ENCODE measurements around the gene AGPAT2. TPM values are rescaled to one million over a fixed set of nuclear protein-coding genes. Genes with fewer than 3 reads are reported as not detected.
A peak's percentile ranks its signal among the peaks of the same experiment; 100 is the strongest.

AGPAT2 gene
- total and polyA plus RNA-seq, 9 donors = 11.3 to 22.2 (median 14.5) TPM

DNA sequence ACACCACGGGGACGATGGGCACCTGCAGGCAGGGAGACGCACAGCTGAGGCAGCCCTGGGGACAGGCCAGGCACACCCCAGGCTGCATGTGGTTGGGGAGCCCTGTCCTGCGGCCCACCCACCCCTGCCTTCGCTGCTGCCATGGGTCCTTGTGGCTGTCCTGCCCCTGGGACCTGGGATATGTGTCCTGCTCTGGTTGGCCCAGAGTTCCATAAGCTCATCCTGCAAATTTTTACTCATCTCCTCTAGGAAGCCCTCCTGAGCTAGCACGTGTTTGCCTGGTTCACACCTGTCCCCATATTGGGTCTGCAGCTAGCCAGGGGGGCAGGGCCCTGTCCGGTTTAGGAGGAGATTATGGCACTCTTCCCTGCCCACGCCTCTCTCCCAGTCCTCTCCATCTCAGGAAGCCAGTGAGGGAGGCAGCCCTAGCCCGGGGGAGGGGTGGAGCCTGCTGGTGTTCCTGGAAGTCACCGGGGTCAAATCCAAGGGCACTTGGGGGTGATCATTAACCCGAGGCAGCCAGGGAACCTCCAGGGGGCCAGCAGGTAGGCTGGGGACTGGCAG lies 12.4 kb downstream of the AGPAT2 start:
- Histone ChIP-seq H3K27me3 (ENCODE audit: control insufficient read depth, insufficient read depth, low read length) (no peaks in the 10 kb centered on the region), H3K36me3 (ENCODE audit: control insufficient read depth, insufficient read depth, low read length) (peaks cover 22% of the 10 kb centered on the region), H3K9me3 (replicated peaks; ENCODE audit: control insufficient read depth, low read depth, low read length) (no peaks in the 10 kb centered on the region), H3K27ac (ENCODE audit: low read length) (no peak overlapping the region), H3K4me3 (ENCODE audit: low read length) (no peak overlapping the region), H3K4me1 (ENCODE audit: control insufficient read depth, insufficient read depth, low read length) (peaks cover 13% of the 10 kb centered on the region)
- no peak for DNase-seq
- 64% methylated on average over 8 of the region's 11 CpGs for WGBS (ENCODE audit: insufficient coverage)

DNA sequence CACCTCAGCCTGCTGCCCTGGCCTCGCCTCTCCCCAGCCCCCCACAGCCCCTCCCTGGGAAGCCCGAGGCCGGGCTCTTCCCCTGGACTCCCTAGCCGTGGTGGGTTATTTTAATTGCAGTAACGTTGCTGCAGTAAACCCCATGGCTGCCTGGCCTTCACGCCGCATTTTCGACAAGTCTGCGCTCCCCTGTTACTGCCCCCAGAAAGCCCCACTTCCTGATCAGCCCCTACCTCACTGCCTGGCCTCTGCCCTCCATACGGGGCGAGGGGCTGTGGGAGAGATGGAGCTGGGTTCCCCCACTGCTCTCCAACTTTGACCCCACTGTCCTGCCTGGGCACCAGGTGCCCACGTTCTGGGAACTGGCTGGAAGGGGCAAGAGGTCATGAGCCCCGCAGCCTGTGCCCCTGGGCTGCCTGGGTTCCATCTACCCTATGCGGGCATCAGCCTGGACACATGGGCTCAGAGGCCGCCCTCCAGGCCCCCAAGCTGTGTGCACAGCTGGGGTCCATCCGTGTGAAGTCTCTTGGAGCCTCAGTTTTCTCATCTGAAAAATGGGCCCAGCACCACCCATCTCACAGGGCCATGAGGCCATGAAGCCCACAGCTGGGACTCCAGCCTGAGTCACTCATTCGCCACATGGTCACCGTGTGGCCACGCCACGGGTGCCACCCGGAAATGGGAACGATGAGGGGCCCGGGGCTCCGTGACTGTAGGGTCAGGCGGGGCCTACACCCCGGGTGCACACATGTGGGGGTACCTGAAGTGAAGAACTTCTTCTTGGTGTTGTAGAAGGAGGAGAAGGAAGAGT lies 13.1 kb downstream of the AGPAT2 start:
- 65% methylated on average over 19 of the region's 26 CpGs for WGBS (ENCODE audit: insufficient coverage)

DNA sequence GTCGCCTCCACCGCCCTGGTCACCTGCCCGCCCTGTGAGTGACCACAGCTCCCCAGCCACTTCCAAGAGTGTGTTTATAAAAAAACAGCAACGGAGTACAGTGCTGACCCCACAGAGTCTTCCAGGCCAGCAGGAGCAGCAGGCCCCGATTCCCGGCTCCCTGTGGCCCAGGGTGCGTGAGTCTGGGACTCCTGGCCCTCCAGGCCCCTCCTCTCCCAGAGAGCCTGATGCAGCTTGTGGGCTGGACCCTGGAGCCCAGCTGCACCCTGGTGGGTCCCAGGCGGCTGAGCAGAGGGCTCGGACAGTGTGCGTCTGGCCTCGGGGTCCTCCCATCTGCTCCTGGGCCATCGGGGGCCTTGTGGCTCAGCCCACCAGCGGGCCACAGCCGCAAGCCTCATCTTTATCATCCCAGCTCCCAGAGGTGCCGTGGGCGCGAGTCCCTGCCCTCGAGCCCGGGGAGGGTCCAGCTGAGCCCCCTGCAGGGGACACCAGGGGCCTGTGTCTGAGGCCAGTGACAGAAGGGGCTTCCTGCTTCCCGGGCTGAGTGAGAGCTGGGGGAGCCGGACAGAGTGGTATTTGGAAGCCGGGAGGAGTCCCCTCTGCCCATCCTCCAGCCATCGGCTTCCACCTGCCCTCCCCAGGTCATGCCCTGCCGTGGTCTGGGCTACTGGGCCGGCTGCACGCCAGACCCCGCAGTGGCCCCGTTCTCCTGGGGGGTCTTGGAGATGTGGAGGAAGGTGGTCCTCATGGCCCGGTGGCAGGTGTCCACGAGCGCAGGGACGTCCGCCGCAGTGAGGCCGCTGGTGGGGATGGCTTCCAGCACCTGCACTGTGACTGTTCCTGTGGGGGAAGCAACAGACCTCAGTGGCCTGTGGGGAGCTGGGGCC lies 13.9 kb downstream of the AGPAT2 start:
- DNase-seq = no peak
- Histone ChIP-seq H3K27me3 (ENCODE audit: control insufficient read depth, insufficient read depth, low read length) (no peaks in the 10 kb centered on the region), H3K27ac (ENCODE audit: low read length) (no peak overlapping the region), H3K36me3 (ENCODE audit: control insufficient read depth, insufficient read depth, low read length) (peaks cover 34% of the 10 kb centered on the region), H3K9me3 (replicated peaks; ENCODE audit: control insufficient read depth, low read depth, low read length) (no peaks in the 10 kb centered on the region), H3K4me1 (ENCODE audit: control insufficient read depth, insufficient read depth, low read length) (peaks cover 20% of the 10 kb centered on the region), H3K4me3 (ENCODE audit: low read length) (no peak overlapping the region)
- 74% methylated on average over 22 of the region's 35 CpGs for WGBS (ENCODE audit: insufficient coverage)

More for the DNA sequence above, 13.1 kb downstream of the AGPAT2 start:
- Histone ChIP-seq H3K27me3 (ENCODE audit: control insufficient read depth, insufficient read depth, low read length) (no peaks in the 10 kb centered on the region), H3K4me3 (ENCODE audit: low read length) (no peak overlapping the region), H3K9me3 (replicated peaks; ENCODE audit: control insufficient read depth, low read depth, low read length) (no peaks in the 10 kb centered on the region), H3K36me3 (ENCODE audit: control insufficient read depth, insufficient read depth, low read length) (peaks cover 29% of the 10 kb centered on the region), H3K4me1 (ENCODE audit: control insufficient read depth, insufficient read depth, low read length) (peaks cover 13% of the 10 kb centered on the region), H3K27ac (ENCODE audit: low read length) (no peak overlapping the region)
- no peak for DNase-seq

DNA sequence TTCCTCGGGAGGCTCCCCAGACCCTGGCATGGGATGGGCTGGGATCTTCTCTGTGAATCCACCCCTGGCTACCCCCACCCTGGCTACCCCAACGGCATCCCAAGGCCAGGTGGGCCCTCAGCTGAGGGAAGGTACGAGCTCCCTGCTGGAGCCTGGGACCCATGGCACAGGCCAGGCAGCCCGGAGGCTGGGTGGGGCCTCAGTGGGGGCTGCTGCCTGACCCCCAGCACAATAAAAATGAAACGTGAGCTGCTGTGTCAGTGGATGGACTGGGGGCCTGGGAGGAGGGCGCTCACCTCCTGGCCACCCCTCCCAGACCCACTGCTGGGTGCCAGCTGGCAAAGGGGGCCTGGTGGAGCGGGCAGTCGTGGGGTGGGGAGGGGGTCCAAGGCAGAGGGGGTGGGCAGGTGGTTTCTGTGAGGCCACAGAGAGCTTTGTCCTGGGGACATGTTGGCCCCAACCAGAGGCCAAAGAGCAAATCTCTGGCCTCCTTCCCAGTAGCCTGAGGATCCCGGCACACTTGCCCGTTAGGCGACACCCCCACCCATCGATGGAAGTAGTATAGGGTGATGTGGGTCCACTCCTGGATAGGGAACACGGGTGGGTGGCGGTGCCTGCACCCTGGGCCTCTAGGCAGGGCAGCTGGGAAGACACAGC lies 14.7 kb downstream of the AGPAT2 start:
- H3K36me3 ChIP-seq (ENCODE audit: control insufficient read depth, insufficient read depth, low read length) = peaks cover 34% of the 10 kb centered on the region
- H3K27me3 ChIP-seq (ENCODE audit: control insufficient read depth, insufficient read depth, low read length) = no peaks in the 10 kb centered on the region
- H3K4me1 ChIP-seq (ENCODE audit: control insufficient read depth, insufficient read depth, low read length) = peaks cover 28% of the 10 kb centered on the region
- H3K4me3 ChIP-seq (ENCODE audit: low read length) = no peak overlapping the region
- WGBS (ENCODE audit: insufficient coverage) = 65% methylated on average over 2 of the region's 14 CpGs
- no peak overlapping the region for H3K27ac ChIP-seq (ENCODE audit: low read length)
- H3K9me3 ChIP-seq (replicated peaks; ENCODE audit: control insufficient read depth, low read depth, low read length) = no peaks in the 10 kb centered on the region
- no peak for DNase-seq

DNA sequence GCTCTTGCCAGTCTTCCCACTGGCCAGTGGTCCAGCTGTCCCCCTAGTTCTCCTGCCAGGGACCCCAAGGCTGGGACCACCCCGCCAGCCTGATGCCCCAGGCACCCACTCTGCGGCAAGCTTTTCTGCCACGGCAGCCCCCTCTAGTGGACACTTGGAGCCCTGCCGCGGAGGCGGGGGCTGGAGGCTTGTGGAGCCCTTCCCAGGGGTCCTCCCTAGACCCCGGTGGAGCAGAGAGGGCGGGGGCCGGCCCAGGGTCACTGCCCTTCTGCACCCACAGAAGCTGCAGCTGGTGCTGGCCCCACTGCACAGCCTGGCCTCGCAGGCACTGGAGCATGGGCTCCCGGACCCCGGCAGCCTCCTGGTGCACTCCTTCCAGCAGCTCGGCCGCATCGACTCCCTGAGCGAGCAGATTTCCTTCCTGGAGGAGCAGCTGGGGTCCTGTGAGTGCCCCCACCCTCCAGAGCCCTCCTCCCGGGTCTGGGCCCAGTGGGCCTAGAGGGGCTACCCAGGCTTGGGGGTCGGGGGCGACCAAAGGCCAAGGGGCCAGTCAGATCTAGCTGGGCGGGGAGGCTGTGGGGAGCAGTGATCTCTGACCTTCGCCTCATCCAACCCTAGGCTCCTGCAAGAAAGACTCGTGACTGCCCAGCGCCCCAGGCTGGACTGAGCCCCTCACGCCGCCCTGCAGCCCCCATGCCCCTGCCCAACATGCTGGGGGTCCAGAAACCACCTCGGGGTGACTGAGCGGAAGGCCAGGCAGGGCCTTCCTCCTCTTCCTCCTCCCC lies 15.4 kb downstream of the AGPAT2 start:
- DNase-seq = no peak
- 49% methylated on average over 25 of the region's 27 CpGs for WGBS (ENCODE audit: insufficient coverage)
- peaks cover 35% of the 10 kb centered on the region for H3K4me1 ChIP-seq (ENCODE audit: control insufficient read depth, insufficient read depth, low read length)
- no peaks in the 10 kb centered on the region for H3K27me3 ChIP-seq (ENCODE audit: control insufficient read depth, insufficient read depth, low read length)
- H3K27ac ChIP-seq (ENCODE audit: low read length) = no peak overlapping the region
- no peaks in the 10 kb centered on the region for H3K9me3 ChIP-seq (replicated peaks; ENCODE audit: control insufficient read depth, low read depth, low read length)
- no peak overlapping the region for H3K4me3 ChIP-seq (ENCODE audit: low read length)
- peaks cover 34% of the 10 kb centered on the region for H3K36me3 ChIP-seq (ENCODE audit: control insufficient read depth, insufficient read depth, low read length)

DNA sequence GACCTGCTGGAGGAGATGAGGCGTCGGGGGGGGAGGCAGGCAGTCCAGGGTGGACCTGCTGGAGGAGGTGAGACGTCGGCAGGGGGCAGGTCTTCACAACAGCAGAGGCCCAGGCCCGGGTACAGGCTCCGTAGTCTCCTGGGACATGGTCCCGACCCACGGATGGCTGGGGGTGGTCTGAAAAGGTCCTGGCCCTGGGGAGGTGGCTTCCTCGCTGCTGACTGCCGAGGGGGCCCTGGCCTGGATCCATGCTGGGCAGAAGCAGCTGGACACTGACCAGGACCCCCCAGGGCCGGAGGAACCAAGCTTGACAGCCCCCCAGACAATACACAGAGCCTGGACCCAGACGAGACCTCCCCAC lies 16.0 kb downstream of the AGPAT2 start:
- no peak for DNase-seq
- peaks cover 41% of the 10 kb centered on the region for H3K4me1 ChIP-seq (ENCODE audit: control insufficient read depth, insufficient read depth, low read length)
- WGBS (ENCODE audit: insufficient coverage) = 34% methylated on average over 12 of the region's 12 CpGs
- no peaks in the 10 kb centered on the region for H3K9me3 ChIP-seq (replicated peaks; ENCODE audit: control insufficient read depth, low read depth, low read length)
- no peak overlapping the region for H3K4me3 ChIP-seq (ENCODE audit: low read length)
- no peak overlapping the region for H3K27ac ChIP-seq (ENCODE audit: low read length)
- H3K36me3 ChIP-seq (ENCODE audit: control insufficient read depth, insufficient read depth, low read length) = peaks cover 30% of the 10 kb centered on the region
- no peaks in the 10 kb centered on the region for H3K27me3 ChIP-seq (ENCODE audit: control insufficient read depth, insufficient read depth, low read length)

DNA sequence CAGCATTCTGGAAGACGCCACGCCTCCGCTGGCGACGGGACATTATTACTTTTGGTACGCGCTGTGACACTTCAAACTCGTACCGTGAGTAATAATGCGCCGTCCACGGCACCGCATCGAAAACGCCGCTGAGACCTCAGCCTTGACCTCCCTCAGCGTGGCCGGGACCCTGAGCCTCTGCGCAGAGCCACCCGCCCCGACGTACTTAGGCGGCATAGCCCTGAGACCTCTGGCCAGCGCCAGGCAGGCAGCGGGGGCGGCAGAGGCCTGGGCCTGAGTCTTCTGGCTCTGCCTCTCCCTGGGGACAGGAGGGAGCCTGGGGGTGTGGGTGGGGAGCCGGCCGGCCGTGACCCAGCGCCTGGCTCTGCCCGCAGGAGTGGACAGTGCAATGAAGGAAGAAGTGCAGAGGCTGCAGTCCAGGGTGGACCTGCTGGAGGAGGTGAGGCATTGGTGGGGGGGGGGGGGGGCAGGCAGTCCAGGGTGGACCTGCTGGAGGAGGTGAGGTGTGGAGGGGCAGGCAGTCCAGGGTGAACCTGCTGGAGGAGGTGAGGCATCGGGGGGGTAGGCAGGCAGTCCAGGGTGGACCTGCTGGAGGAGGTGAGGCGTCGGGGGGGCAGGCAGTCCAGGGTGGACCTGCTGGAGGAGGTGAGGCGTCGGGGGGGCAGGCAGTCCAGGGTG lies 16.5 kb downstream of the AGPAT2 start:
- no peaks in the 10 kb centered on the region for H3K9me3 ChIP-seq (replicated peaks; ENCODE audit: control insufficient read depth, low read depth, low read length)
- DNase-seq = no peak
- no peaks in the 10 kb centered on the region for H3K27me3 ChIP-seq (ENCODE audit: control insufficient read depth, insufficient read depth, low read length)
- peaks cover 30% of the 10 kb centered on the region for H3K36me3 ChIP-seq (ENCODE audit: control insufficient read depth, insufficient read depth, low read length)
- peak overlapping the region; percentile 43 for H3K4me3 ChIP-seq (ENCODE audit: low read length)
- peaks cover 41% of the 10 kb centered on the region for H3K4me1 ChIP-seq (ENCODE audit: control insufficient read depth, insufficient read depth, low read length)
- WGBS (ENCODE audit: insufficient coverage) = 80% methylated on average over 32 of the region's 36 CpGs
- H3K27ac ChIP-seq (ENCODE audit: low read length) = no peak overlapping the region

DNA sequence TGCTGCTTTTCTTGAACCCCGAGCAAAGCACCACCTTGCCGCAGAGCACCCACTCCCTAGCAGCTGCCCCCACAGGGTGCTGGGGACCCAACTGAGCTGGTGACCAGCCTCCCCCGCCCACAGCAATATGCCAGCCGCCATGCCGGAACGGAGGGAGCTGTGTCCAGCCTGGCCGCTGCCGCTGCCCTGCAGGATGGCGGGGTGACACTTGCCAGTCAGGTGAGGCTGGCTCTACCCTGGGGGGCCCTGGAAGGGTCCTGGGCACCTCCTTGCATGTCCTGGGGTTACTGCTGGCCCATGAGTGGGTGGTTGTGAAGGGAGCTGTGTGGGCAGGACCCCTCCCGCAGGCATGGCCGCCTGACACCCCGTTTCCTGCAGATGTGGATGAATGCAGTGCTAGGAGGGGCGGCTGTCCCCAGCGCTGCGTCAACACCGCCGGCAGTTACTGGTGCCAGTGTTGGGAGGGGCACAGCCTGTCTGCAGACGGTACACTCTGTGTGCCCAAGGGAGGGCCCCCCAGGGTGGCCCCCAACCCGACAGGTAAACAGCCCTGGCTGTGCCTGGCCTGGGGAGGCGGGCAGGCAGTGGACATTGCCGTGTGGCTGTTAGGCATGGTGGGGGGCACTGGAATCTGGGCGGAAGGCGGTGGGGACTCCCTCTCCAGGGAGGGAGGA lies 17.3 kb downstream of the AGPAT2 start:
- H3K9me3 ChIP-seq (replicated peaks; ENCODE audit: control insufficient read depth, low read depth, low read length) = no peaks in the 10 kb centered on the region
- H3K36me3 ChIP-seq (ENCODE audit: control insufficient read depth, insufficient read depth, low read length) = peaks cover 30% of the 10 kb centered on the region
- no peak overlapping the region for H3K27ac ChIP-seq (ENCODE audit: low read length)
- WGBS (ENCODE audit: insufficient coverage) = 68% methylated on average over 17 of the region's 23 CpGs
- H3K4me1 ChIP-seq (ENCODE audit: control insufficient read depth, insufficient read depth, low read length) = peaks cover 45% of the 10 kb centered on the region
- H3K27me3 ChIP-seq (ENCODE audit: control insufficient read depth, insufficient read depth, low read length) = peaks cover 2% of the 10 kb centered on the region
- DNase-seq = no peak
- peak overlapping the region; percentile 43 for H3K4me3 ChIP-seq (ENCODE audit: low read length)

Data from muscle of leg (tissue), 11 donors.